H1 (cell line): ENCODE data around the gene CORO2B. TPM values are rescaled to one million over a fixed set of nuclear protein-coding genes. Genes with fewer than 3 reads are reported as not detected.

Experiments
- CTCF ChIA-PET: fragments of 300-600 bp; sonication (Branson Sonifier 250); formaldehyde crosslinking; loops from one replicate; lab custom pipeline; 2021; ENCODE audit not compliant: partially characterized antibody; lab: Charles Lee
- POLR2A ChIA-PET: fragments of 300-600 bp; sonication (Branson Sonifier 250); formaldehyde crosslinking; loops from one replicate; lab custom pipeline; 2021; ENCODE audit warnings: inconsistent platforms; ENCODE audit not compliant: partially characterized antibody; lab: Charles Lee
- DNase-seq, 2 experiments: peaks; one replicate each; pipeline versions ENCODE4 v3.0.0 to v3.0.0-alpha.2; 2010 to 2022; ENCODE audit warnings: low spot score in 2 of 2, low read depth in 1 of 2, mixed read lengths in 1 of 2
- FAIRE-seq: peaks from 2 replicates; lab custom pipeline; 2011; peaks lifted over from hg19 to GRCh38; lab: Jason Lieb, UNC
- H2AFZ ChIP-seq: 2 replicates; pipeline ENCODE4 v1.8.1; 2012; ENCODE audit warnings: low read length, inconsistent platforms
- H2AK5ac ChIP-seq: 2 replicates; pipeline ENCODE4 v1.6.1; 2013; ENCODE audit warnings: low read depth, low read length
- H2BK120ac ChIP-seq: replicated peaks from 2 replicates; pipeline ENCODE3; 2013; ENCODE audit warnings: low read depth, low read length, inconsistent platforms
- H2BK12ac ChIP-seq: 2 replicates; pipeline ENCODE4 v1.6.1; 2013; ENCODE audit warnings: low read depth, low read length
- H2BK15ac ChIP-seq: 2 replicates; pipeline ENCODE4 v1.6.1; 2013; ENCODE audit warnings: low read length
- H2BK20ac ChIP-seq: 2 replicates; pipeline ENCODE4 v1.6.1; 2013; ENCODE audit warnings: low read length
- H2BK5ac ChIP-seq: 2 replicates; pipeline ENCODE4 v1.6.1; 2013; ENCODE audit warnings: low read depth, low read length
- H3K14ac ChIP-seq: 2 replicates; pipeline ENCODE4 v1.6.1; 2013; ENCODE audit warnings: inconsistent platforms; ENCODE audit not compliant: insufficient read length
- H3K18ac ChIP-seq: 2 replicates; pipeline ENCODE4 v1.6.1; 2013; ENCODE audit warnings: low read length; ENCODE audit errors: extremely low read depth
- H3K23ac ChIP-seq: 2 replicates; pipeline ENCODE4 v1.6.1; 2013; ENCODE audit warnings: inconsistent platforms; ENCODE audit not compliant: insufficient read length
- H3K23me2 ChIP-seq: 2 replicates; pipeline ENCODE4 v1.6.1; 2013; ENCODE audit warnings: low read depth, low read length
- H3K27ac ChIP-seq: 2 replicates; pipeline ENCODE4 v1.6.1; 2011; ENCODE audit warnings: low read depth, low read length, inconsistent platforms
- H3K27me3 ChIP-seq, 4 experiments: replicated peaks in 1 of 4; 1 replicate in 1 of 4; 2 replicates in 3 of 4; pipeline versions ENCODE4 v1.6.1 to v1.8.1; 2011 to 2013; ENCODE audit warnings: low read length in 3 of 4, mild to moderate bottlenecking in 3 of 4, inconsistent platforms in 2 of 4, mixed read lengths in 2 of 4, moderate library complexity in 1 of 4; ENCODE audit not compliant: control insufficient read depth in 3 of 4, insufficient read depth in 3 of 4; ENCODE audit errors: extremely low read depth in 1 of 4
- H3K36me3 ChIP-seq, 4 experiments: 2 replicates each; pipeline versions ENCODE4 v1.6.1 to v1.8.1; 2011 to 2013; ENCODE audit warnings: mild to moderate bottlenecking in 4 of 4, low read length in 3 of 4, moderate library complexity in 2 of 4, control low read depth in 1 of 4, inconsistent platforms in 1 of 4; ENCODE audit not compliant: insufficient read depth in 4 of 4, control insufficient read depth in 2 of 4
- H3K4ac ChIP-seq: replicated peaks from 2 replicates; pipeline ENCODE3; 2013; ENCODE audit warnings: low read length, low read depth, mixed read lengths, inconsistent platforms; ENCODE audit not compliant: insufficient read length
- H3K4me1 ChIP-seq, 4 experiments: replicated peaks in 1 of 4; 1 replicate in 1 of 4; 2 replicates in 3 of 4; pipeline versions ENCODE4 v1.6.1 to v1.8.1; 2011 to 2013; ENCODE audit warnings: low read length in 3 of 4, inconsistent platforms in 2 of 4, mixed read lengths in 1 of 4; ENCODE audit not compliant: insufficient read depth in 4 of 4, control insufficient read depth in 3 of 4
- H3K4me2 ChIP-seq, 2 experiments: 2 replicates each; pipeline versions ENCODE4 v1.6.1 to v1.8.1; 2011 to 2013; ENCODE audit warnings: low read depth in 2 of 2, low read length in 2 of 2, control low read depth in 1 of 2, inconsistent platforms in 1 of 2, mild to moderate bottlenecking in 1 of 2; ENCODE audit not compliant: insufficient read depth in 1 of 2
- H3K4me3 ChIP-seq, 4 experiments: fragments of 200-600, 300-600 bp in 1 of 4; sonication (generic), shearing (Covaris generic), sonication (Bioruptor Twin) in 1 of 4; 2 replicates each; pipeline versions ENCODE4 v1.5.1 to v1.8.1; 2011 to 2016; ENCODE audit warnings: low read length in 4 of 4, low read depth in 3 of 4, control low read depth in 2 of 4, inconsistent platforms in 2 of 4, mild to moderate bottlenecking in 2 of 4, mixed read lengths in 1 of 4, moderate library complexity in 1 of 4; ENCODE audit not compliant: insufficient read depth in 2 of 4; ENCODE audit errors: extremely low read depth in 1 of 4
- H3K56ac ChIP-seq: replicated peaks from 2 replicates; pipeline ENCODE3; 2013; ENCODE audit warnings: low read depth, mild to moderate bottlenecking, mixed read lengths, low read length, inconsistent platforms; ENCODE audit not compliant: insufficient read length
- H3K79me1 ChIP-seq: 2 replicates; pipeline ENCODE4 v1.6.1; 2013; ENCODE audit warnings: low read depth, low read length, control low read depth
- H3K79me2 ChIP-seq, 2 experiments: 2 replicates each; pipeline versions ENCODE4 v1.6.1 to v1.8.1; 2012 to 2013; ENCODE audit warnings: low read length in 2 of 2, mild to moderate bottlenecking in 2 of 2, inconsistent platforms in 1 of 2; ENCODE audit not compliant: insufficient read depth in 2 of 2, control insufficient read depth in 1 of 2
- H3K9ac ChIP-seq, 4 experiments: replicated peaks in 1 of 4; 1 replicate in 1 of 4; 2 replicates in 3 of 4; pipeline versions ENCODE4 v1.6.1 to v1.8.1; 2011 to 2013; ENCODE audit warnings: low read depth in 3 of 4, low read length in 3 of 4, control low read depth in 2 of 4, mild to moderate bottlenecking in 2 of 4, moderate library complexity in 2 of 4, inconsistent platforms in 1 of 4; ENCODE audit errors: extremely low read depth in 1 of 4
- H3K9me3 ChIP-seq, 2 experiments: 2 replicates each; pipeline versions ENCODE4 v1.6.1 to v1.8.1; 2012 to 2013; ENCODE audit warnings: mild to moderate bottlenecking in 2 of 2, moderate library complexity in 2 of 2, control low read depth in 1 of 2, inconsistent platforms in 1 of 2, low read depth in 1 of 2, low read length in 1 of 2, mixed read lengths in 1 of 2; ENCODE audit not compliant: insufficient read depth in 2 of 2
- H4K20me1 ChIP-seq, 2 experiments: replicated peaks in 1 of 2; 2 replicates each; pipeline versions ENCODE3 to v1.8.1; 2011 to 2013; ENCODE audit warnings: inconsistent platforms in 2 of 2, low read length in 2 of 2, mild to moderate bottlenecking in 1 of 2; ENCODE audit not compliant: insufficient read depth in 2 of 2, control insufficient read depth in 1 of 2
- H4K5ac ChIP-seq: 2 replicates; pipeline ENCODE4 v1.6.1; 2013; ENCODE audit warnings: low read length, low read depth, mixed read lengths, inconsistent platforms; ENCODE audit not compliant: insufficient read length
- H4K8ac ChIP-seq: 2 replicates; pipeline ENCODE4 v1.8.0; 2013; ENCODE audit warnings: mild to moderate bottlenecking, moderate library complexity, low read length, inconsistent platforms; ENCODE audit not compliant: insufficient read depth; ENCODE audit errors: extremely low read depth
- H4K91ac ChIP-seq: replicated peaks from 2 replicates; pipeline ENCODE3; 2013; ENCODE audit warnings: low read length, mixed read lengths, inconsistent platforms; ENCODE audit not compliant: insufficient read length
- BRCA1 ChIP-seq: IDR thresholded peaks from 2 replicates; pipeline ENCODE4 v1.6.1; 2012; ENCODE audit warnings: low read depth, low read length, improper control_type of control experiment
- CBX5 ChIP-seq: fragments of 300-800, 300-1000 bp; sonication (generic); IDR thresholded peaks from 2 replicates; pipeline ENCODE4 v1.7.1; 2016; ENCODE audit warnings: antibody characterized with exemption, low read length, low read depth
- GTF2F1 ChIP-seq: IDR thresholded peaks from 2 replicates; pipeline ENCODE4 v1.6.1; 2012; ENCODE audit warnings: low read depth, low read length, improper control_type of control experiment, borderline replicate concordance
- KDM4A ChIP-seq: IDR thresholded peaks from one replicate; pipeline ENCODE4 v1.7.1; 2012; ENCODE audit warnings: low read depth, mild to moderate bottlenecking, moderate library complexity, low read length, inconsistent platforms; ENCODE audit not compliant: severe bottlenecking
- MAFK ChIP-seq: IDR thresholded peaks from 2 replicates; pipeline ENCODE4 v1.6.1; 2012; ENCODE audit warnings: low read depth, mild to moderate bottlenecking, improper control_type of control experiment, low read length
- NRF1 ChIP-seq: IDR thresholded peaks from 2 replicates; pipeline ENCODE4 v1.6.1; 2011; ENCODE audit warnings: mild to moderate bottlenecking, low read depth, low read length, improper control_type of control experiment
- RAD21 ChIP-seq, 2 experiments: IDR thresholded peaks in 1 of 2; conservative IDR thresholded peaks in 1 of 2; 2 replicates each; pipeline ENCODE4 v1.6.1; 2011; ENCODE audit warnings: low read depth in 2 of 2, low read length in 2 of 2, improper control_type of control experiment in 1 of 2, inconsistent platforms in 1 of 2, mild to moderate bottlenecking in 1 of 2, moderate library complexity in 1 of 2
- RBBP5 ChIP-seq: IDR thresholded peaks from 2 replicates; pipeline ENCODE4 v1.7.1; 2012; ENCODE audit warnings: low read depth, mild to moderate bottlenecking, inconsistent platforms, low read length, moderate library complexity, borderline replicate concordance
- SIN3A ChIP-seq, 2 experiments: IDR thresholded peaks in 1 of 2; conservative IDR thresholded peaks in 1 of 2; 2 replicates each; pipeline ENCODE4 v1.6.1; 2011 to 2012; ENCODE audit warnings: low read length in 2 of 2, improper control_type of control experiment in 1 of 2, low read depth in 1 of 2, mild to moderate bottlenecking in 1 of 2
- SUZ12 ChIP-seq: fragments of 200-600 bp; sonication (generic); IDR thresholded peaks from 2 replicates; pipeline ENCODE4 v1.6.1; 2012; ENCODE audit warnings: mild to moderate bottlenecking, inconsistent platforms, low read length, moderate library complexity, mixed read lengths
- YY1 ChIP-seq: IDR thresholded peaks from 2 replicates; pipeline ENCODE4 v1.6.1; 2011; ENCODE audit warnings: low read depth, mild to moderate bottlenecking, low read length
- polyA plus RNA-seq, 7 experiments: library from polyadenylated mRNA; depleted of rRNA in 3 of 7; stranded (reverse) in 5 of 7; unstranded in 2 of 7; fragments of >200 nt in 5 of 7; fragments of 200-250 nt in 2 of 7; gene quantifications; 1 replicate in 5 of 7; 2 replicates in 1 of 7; 4 replicates in 1 of 7; pipeline versions ENCODE4 v1.2.1 to v1.2.3, GENCODE V29; 2011 to 2013; ENCODE audit warnings: missing spikeins in 2 of 7, mixed read lengths in 2 of 7
- total RNA-seq: library from RNA; stranded (reverse); fragmentation: NEBNext Ultra II Directional; extraction: Animal tissue kit (Norgen Biotek cat#: 25700); gene quantifications from 2 replicates; pipeline ENCODE4 v1.2.1, GENCODE V29; 2021
- TF ChIP-seq, protein P1 (sequence below): IDR thresholded peaks from 2 replicates; pipeline ENCODE4 v1.6.1; 2012; ENCODE audit warnings: inconsistent platforms

CORO2B gene
- total and polyA plus RNA-seq, 2 of the 8 experiments (the other 6 are each of a cell fraction or from before 2014, with no cell fraction given): 3.4 to 6.7 TPM

DNA sequence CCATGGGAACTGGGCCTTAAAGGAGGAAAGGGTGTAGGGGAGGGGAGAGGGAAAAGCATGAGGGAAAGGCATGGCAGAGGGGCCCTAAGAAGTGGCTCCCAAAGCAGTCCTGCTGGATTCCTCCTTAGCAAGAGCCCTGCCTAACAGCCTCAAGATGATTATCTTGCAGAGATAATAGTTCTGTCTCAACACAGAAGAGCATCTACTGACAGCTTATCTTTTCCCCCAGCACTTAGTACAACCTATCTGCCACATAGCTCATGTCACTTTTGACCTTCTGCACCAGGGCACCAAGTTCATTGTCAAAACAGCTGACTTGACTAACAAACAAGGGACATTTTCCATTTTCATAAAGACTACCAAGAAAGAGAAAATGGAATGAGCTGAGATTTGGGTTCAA lies 155.6 kb downstream of the CORO2B start:
- H3K4me3 ChIP-seq: no peak overlapping the region
- TF ChIP-seq MAFK: no peak
- TF ChIP-seq CBX5: no peak
- TF ChIP-seq KDM4A: no peak
- no peak for TF ChIP-seq RAD21 (IDR thresholded peaks at IDR 0.05 in 1 of 2, conservative IDR thresholded peaks at IDR 0.05 in 1 of 2; ENCODE audit: low read depth in 2 of 2, low read length in 2 of 2)
- no peak for TF ChIP-seq GTF2F1
- TF ChIP-seq, protein P1, sequence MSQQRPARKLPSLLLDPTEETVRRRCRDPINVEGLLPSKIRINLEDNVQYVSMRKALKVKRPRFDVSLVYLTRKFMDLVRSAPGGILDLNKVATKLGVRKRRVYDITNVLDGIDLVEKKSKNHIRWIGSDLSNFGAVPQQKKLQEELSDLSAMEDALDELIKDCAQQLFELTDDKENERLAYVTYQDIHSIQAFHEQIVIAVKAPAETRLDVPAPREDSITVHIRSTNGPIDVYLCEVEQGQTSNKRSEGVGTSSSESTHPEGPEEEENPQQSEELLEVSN: no peak
- TF ChIP-seq RBBP5: no peak
- TF ChIP-seq BRCA1: no peak
- no peak for TF ChIP-seq YY1
- TF ChIP-seq SUZ12: no peak
- TF ChIP-seq NRF1: no peak
- TF ChIP-seq SIN3A (conservative IDR thresholded peaks at IDR 0.05 in 1 of 2, IDR thresholded peaks at IDR 0.05 in 1 of 2; ENCODE audit: low read depth in 1 of 2, low read length in 2 of 2): no peak

More for the DNA sequence above, 155.6 kb downstream of the CORO2B start:
- POLR2A ChIA-PET: interaction anchor here (0.6 kb wide), 1 partner anchor 54 kb away, joined by 3 read pairs; no protein-coding TSS in a partner anchor
- Histone ChIP-seq H2BK120ac (no peak overlapping the region), H3K36me3 (no peaks in the 10 kb centered on the region), H2BK20ac (no peak overlapping the region), H2AFZ (no peak overlapping the region), H4K91ac (no peak overlapping the region), H3K23ac (no peak overlapping the region), H2BK15ac (no peak overlapping the region), H3K27ac (no peak overlapping the region), H3K79me2 (no peaks in the 10 kb centered on the region), H3K9me3 (no peaks in the 10 kb centered on the region), H3K14ac (no peak overlapping the region), H3K56ac (no peak overlapping the region), H2AK5ac (no peak overlapping the region), H4K20me1 (no peaks in the 10 kb centered on the region), H3K4me1 (peaks cover 0 to 6% (median 2%) of the 10 kb centered on the region in 4 experiments; a peak in 4 of 7 replicates), H3K18ac (no peak overlapping the region), H4K8ac (no peak overlapping the region), H3K4me2 (no peak overlapping the region), H3K23me2 (no peaks in the 10 kb centered on the region; the same call in 1 of the 2 replicates), H2BK5ac (no peak overlapping the region), H4K5ac (no peak overlapping the region), H3K27me3 (no peaks in the 10 kb centered on the region; a peak in 1 of 7 replicates), H3K4ac (no peak overlapping the region), H2BK12ac (no peak overlapping the region), H3K9ac (no peak overlapping the region), H3K79me1 (no peaks in the 10 kb centered on the region)
- no peak for FAIRE-seq
- DNase-seq: no peak
- CTCF ChIA-PET: interaction anchor here (0.7 to 2.7 kb wide), 4 partner anchors 61 to 1097 kb away, joined by 3 to 10 read pairs (median 4); no protein-coding TSS in a partner anchor
